SH-SY5Y (cell line): ENCODE results near the gene TBC1D22A.

ENCODE experiments used
- GATA2 ChIP-seq: IDR thresholded peaks from 2 replicates; pipeline ENCODE4 v1.6.1; 2011; ENCODE audit warnings: mild to moderate bottlenecking, low read depth, low read length
- GATA3 ChIP-seq: IDR thresholded peaks from 2 replicates; pipeline ENCODE4 v1.6.1; 2011; ENCODE audit warnings: low read depth, mild to moderate bottlenecking, low read length, moderate library complexity

- no peak for TF ChIP-seq GATA2
- TF ChIP-seq GATA3: no peak
Measured at GRCh38 chr22:47202819-47203553, 440.5 kb downstream of the TBC1D22A start.
